Parathyroid adenoma (tissue), 2 donors: ENCODE results near the gene SPCS1.

Source experiments
- H2AFZ ChIP-seq: fragments of 300-600 bp; sonication (generic); one replicate; pipeline ENCODE4 v1.7.0; 2017; ENCODE audit warnings: antibody characterized with exemption, mild to moderate bottlenecking
- H3K27ac ChIP-seq: fragments of 300-600 bp; sonication (generic); one replicate; pipeline ENCODE4 v1.7.0; 2017
- H3K27me3 ChIP-seq: fragments of 300-600 bp; sonication (generic); one replicate; pipeline ENCODE4 v1.7.0; 2017; ENCODE audit warnings: low read length; ENCODE audit not compliant: control insufficient read depth, insufficient read depth
- H3K36me3 ChIP-seq: fragments of 300-600 bp; sonication (generic); one replicate; pipeline ENCODE4 v1.7.0; 2017; ENCODE audit warnings: low read length; ENCODE audit not compliant: control insufficient read depth, insufficient read depth
- H3K4me1 ChIP-seq: fragments of 300-600 bp; sonication (generic); one replicate; pipeline ENCODE4 v1.7.0; 2017; ENCODE audit warnings: control low read depth
- H3K4me2 ChIP-seq: fragments of 300-600 bp; sonication (generic); one replicate; pipeline ENCODE4 v1.7.0; 2017; ENCODE audit warnings: low read length
- H3K4me3 ChIP-seq: fragments of 300-600 bp; sonication (generic); one replicate; pipeline ENCODE4 v1.7.0; 2017; ENCODE audit warnings: low read depth, low read length
- H3K79me2 ChIP-seq: fragments of 300-600 bp; sonication (generic); one replicate; pipeline ENCODE4 v1.7.0; 2017; ENCODE audit warnings: control low read depth
- H3K9ac ChIP-seq: fragments of 300-600 bp; sonication (generic); one replicate; pipeline ENCODE4 v1.7.0; 2017; ENCODE audit warnings: mild to moderate bottlenecking
- H3K9me3 ChIP-seq: fragments of 300-600 bp; sonication (generic); one replicate; pipeline ENCODE4 v1.7.0; 2017; ENCODE audit warnings: low read length; ENCODE audit not compliant: control insufficient read depth
- TF ChIP-seq, protein P1 (sequence below): fragments of 300-600 bp; sonication (generic); IDR thresholded peaks from one replicate; pipeline ENCODE4 v1.7.0; 2017; ENCODE audit warnings: antibody characterized with exemption, mild to moderate bottlenecking
- donor health status: primary hyperparathyroidism.

SPCS1 gene

DNA sequence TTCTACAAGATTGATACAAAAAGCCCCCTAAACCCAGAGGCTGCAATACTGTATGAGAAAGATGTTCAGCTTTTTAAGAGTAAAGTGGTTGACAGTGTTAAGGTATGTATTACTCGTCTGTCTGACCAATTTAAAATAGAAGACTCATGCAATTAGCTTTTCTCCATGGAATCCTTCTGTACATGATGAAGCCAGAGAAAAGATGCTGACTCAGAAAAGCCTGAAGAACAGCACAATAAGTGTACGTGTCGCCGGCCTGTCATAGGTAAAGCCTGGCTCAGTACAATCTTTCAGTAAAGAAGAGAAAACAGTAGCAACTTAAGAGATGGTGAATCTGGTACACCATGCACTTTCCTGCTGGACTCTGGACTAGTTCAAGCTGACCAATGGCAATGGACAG lies 48.5 kb downstream of the SPCS1 start:
- H3K4me2 ChIP-seq: no peak overlapping the region
- no peaks in the 10 kb centered on the region for H3K36me3 ChIP-seq
- no peak overlapping the region for H3K4me3 ChIP-seq
- no peak overlapping the region for H3K9ac ChIP-seq
- H3K4me1 ChIP-seq: no peaks in the 10 kb centered on the region
- H3K27ac ChIP-seq: no peak overlapping the region
- TF ChIP-seq, protein P1, sequence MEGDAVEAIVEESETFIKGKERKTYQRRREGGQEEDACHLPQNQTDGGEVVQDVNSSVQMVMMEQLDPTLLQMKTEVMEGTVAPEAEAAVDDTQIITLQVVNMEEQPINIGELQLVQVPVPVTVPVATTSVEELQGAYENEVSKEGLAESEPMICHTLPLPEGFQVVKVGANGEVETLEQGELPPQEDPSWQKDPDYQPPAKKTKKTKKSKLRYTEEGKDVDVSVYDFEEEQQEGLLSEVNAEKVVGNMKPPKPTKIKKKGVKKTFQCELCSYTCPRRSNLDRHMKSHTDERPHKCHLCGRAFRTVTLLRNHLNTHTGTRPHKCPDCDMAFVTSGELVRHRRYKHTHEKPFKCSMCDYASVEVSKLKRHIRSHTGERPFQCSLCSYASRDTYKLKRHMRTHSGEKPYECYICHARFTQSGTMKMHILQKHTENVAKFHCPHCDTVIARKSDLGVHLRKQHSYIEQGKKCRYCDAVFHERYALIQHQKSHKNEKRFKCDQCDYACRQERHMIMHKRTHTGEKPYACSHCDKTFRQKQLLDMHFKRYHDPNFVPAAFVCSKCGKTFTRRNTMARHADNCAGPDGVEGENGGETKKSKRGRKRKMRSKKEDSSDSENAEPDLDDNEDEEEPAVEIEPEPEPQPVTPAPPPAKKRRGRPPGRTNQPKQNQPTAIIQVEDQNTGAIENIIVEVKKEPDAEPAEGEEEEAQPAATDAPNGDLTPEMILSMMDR: no peak
- H3K9me3 ChIP-seq: no peaks in the 10 kb centered on the region
- peaks cover 3% of the 10 kb centered on the region for H3K79me2 ChIP-seq
- no peak overlapping the region for H2AFZ ChIP-seq
- H3K27me3 ChIP-seq: no peaks in the 10 kb centered on the region

DNA sequence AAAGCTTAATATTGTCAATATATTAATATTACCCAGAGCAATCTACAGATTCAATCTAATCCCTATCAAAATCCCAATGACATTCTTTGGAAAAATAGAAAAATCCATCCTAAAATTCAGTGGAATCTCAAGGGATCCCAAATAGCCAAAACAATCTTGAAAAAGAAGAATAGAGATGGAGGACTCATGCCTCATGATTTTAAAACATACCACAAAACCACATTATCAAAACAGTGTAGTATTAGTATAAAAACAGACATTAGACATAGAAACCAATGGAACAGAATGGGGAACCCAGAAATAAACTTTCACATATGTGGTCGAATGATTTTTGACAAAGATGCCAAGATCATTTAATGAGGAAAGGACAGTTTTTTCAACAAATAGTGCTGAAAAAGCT lies 50.2 kb downstream of the SPCS1 start:
- no peaks in the 10 kb centered on the region for H3K36me3 ChIP-seq
- no peaks in the 10 kb centered on the region for H3K79me2 ChIP-seq
- H3K4me2 ChIP-seq: no peak overlapping the region
- no peak overlapping the region for H3K9ac ChIP-seq
- H3K4me1 ChIP-seq: no peaks in the 10 kb centered on the region
- no peak overlapping the region for H3K4me3 ChIP-seq
- TF ChIP-seq, protein P1: no peak
- no peak overlapping the region for H2AFZ ChIP-seq
- H3K27ac ChIP-seq: no peak overlapping the region
- no peaks in the 10 kb centered on the region for H3K9me3 ChIP-seq
- no peaks in the 10 kb centered on the region for H3K27me3 ChIP-seq
